Spleen (tissue), 7 donors: ENCODE data around the gene TOP3B.

Source experiments
- POLR2A ChIP-seq, 3 donors: fragments of 450-650 bp; IDR thresholded peaks; one replicate each; pipeline ENCODE4 v1.5.1; 2017; ENCODE audit warnings: antibody characterized with exemption in 3 of 3, mild to moderate bottlenecking in 1 of 3
- POLR2AphosphoS5 ChIP-seq, 3 donors: sonication (generic); formaldehyde crosslinking; IDR thresholded peaks; one replicate each; pipeline ENCODE4 v1.5.1; 2017; ENCODE audit warnings: antibody characterized with exemption in 3 of 3
- TF ChIP-seq, protein P1 (sequence below), 11 experiments: fragments of 200-600 bp in 7 of 11; fragments of 450-650 bp in 4 of 11; sonication (generic) in 4 of 11; IDR thresholded peaks in 8 of 11; conservative IDR thresholded peaks in 3 of 11; 1 replicate in 7 of 11; 2 replicates in 4 of 11; pipeline versions ENCODE4 v1.4.0 to v1.8.0; 2016 to 2021; ENCODE audit warnings: antibody characterized with exemption in 11 of 11, inconsistent platforms in 4 of 11, mild to moderate bottlenecking in 1 of 11
- donor health status: DM: no; HTN: no; CAD: no; lungs with moderate emphysema.
- donor health status: DM: no; HTN: no; CAD: no.
- donor health status: DM: no; HTN: no; CAD: no.

GRCh38 chr22:21975854-21976345, 6.7 kb downstream of the TOP3B start:
- TF ChIP-seq POLR2A (IDR thresholded peaks at IDR 0.05): no peak
- TF ChIP-seq, protein P1, sequence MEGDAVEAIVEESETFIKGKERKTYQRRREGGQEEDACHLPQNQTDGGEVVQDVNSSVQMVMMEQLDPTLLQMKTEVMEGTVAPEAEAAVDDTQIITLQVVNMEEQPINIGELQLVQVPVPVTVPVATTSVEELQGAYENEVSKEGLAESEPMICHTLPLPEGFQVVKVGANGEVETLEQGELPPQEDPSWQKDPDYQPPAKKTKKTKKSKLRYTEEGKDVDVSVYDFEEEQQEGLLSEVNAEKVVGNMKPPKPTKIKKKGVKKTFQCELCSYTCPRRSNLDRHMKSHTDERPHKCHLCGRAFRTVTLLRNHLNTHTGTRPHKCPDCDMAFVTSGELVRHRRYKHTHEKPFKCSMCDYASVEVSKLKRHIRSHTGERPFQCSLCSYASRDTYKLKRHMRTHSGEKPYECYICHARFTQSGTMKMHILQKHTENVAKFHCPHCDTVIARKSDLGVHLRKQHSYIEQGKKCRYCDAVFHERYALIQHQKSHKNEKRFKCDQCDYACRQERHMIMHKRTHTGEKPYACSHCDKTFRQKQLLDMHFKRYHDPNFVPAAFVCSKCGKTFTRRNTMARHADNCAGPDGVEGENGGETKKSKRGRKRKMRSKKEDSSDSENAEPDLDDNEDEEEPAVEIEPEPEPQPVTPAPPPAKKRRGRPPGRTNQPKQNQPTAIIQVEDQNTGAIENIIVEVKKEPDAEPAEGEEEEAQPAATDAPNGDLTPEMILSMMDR (IDR thresholded peaks at IDR 0.05 in 8 of 11, conservative IDR thresholded peaks at IDR 0.05 in 3 of 11): no peak
- TF ChIP-seq POLR2AphosphoS5 (IDR thresholded peaks at IDR 0.05): no peak
